Psoas muscle (tissue), 8 donors: ENCODE data around the gene EIF5AL1. TPM values are rescaled to one million over a fixed set of nuclear protein-coding genes. Genes with fewer than 3 reads are reported as not detected.

Experiments used
- ATAC-seq, 4 donors: fragments of 200-7000 bp; cut with Tn5 transposase; one replicate each; pipeline ENCODE4 v1.9.1; 2020; ENCODE audit warnings: moderate library complexity in 3 of 4, mild to moderate bottlenecking in 2 of 4
- DNase-seq, 2 donors: peaks; one replicate each; pipeline ENCODE4 v3.0.0-alpha.2; 2020
- H3K27ac ChIP-seq: fragments of 200-600 bp; one replicate; pipeline ENCODE4 v1.8.0; 2022
- H3K27me3 ChIP-seq, 3 donors: fragments of 200-600 bp in 1 of 3; one replicate each; pipeline versions ENCODE4 v1.6.1 to v1.8.0; 2013 to 2022; ENCODE audit warnings: low read length in 2 of 3, mild to moderate bottlenecking in 2 of 3, moderate library complexity in 1 of 3; ENCODE audit not compliant: insufficient read depth in 3 of 3
- H3K36me3 ChIP-seq, 2 donors: fragments of 200-600 bp in 1 of 2; one replicate each; pipeline versions ENCODE4 v1.6.1 to v1.8.0; 2013 to 2022; ENCODE audit warnings: low read depth in 1 of 2, mild to moderate bottlenecking in 1 of 2, moderate library complexity in 1 of 2; ENCODE audit not compliant: insufficient read depth in 1 of 2
- H3K4me1 ChIP-seq: fragments of 200-600 bp; one replicate; pipeline ENCODE4 v1.8.0; 2022
- H3K4me3 ChIP-seq: fragments of 200-600 bp; one replicate; pipeline ENCODE4 v1.8.0; 2022; ENCODE audit warnings: mild to moderate bottlenecking
- H3K9me3 ChIP-seq: fragments of 200-600 bp; one replicate; pipeline ENCODE4 v1.8.0; 2022
- CTCF ChIP-seq: fragments of 200-600 bp; IDR thresholded peaks from one replicate; pipeline ENCODE4 v1.8.0; 2022; ENCODE audit warnings: antibody characterized with exemption
- WGBS, 3 donors: extraction: QIAGEN DNeasy Blood & Tissue Kit; methylation state at CpG; one replicate each; pipeline versions ENCODE4 v1.1.6 to v1.1.7; 2013; 5-methylcytosine and 5-hydroxymethylcytosine counted together
- intact Hi-C, 2 donors: fragments of 100-400 bp; cut with DNase I; formaldehyde crosslinking; loops; one replicate each; pipeline versions ENCODE4 v1.11.0 to v1.14.2; 2022
- polyA plus RNA-seq, 3 donors: library from polyadenylated mRNA; stranded (reverse); fragments of 200-250 nt; gene quantifications; one replicate each; pipeline ENCODE4 v1.2.3, GENCODE V29; 2013
- total RNA-seq, 4 donors: library from RNA; stranded (reverse); fragmentation: NEBNext Ultra II Directional in 2 of 4; extraction: Animal tissue kit (Norgen Biotek cat#: 25700) in 2 of 4; gene quantifications; one replicate each; pipeline versions ENCODE4 v1.2.1 to v1.2.4, GENCODE V29; 2021 to 2023
- donor health status: healthy with polysubstance abuse.
- donor health status: DM: no; HTN: no; CAD: no; lungs with moderate emphysema.
- donor health status: Bipolar disorder and iron deficiency.
- donor health status: healthy.
- donor health status: DM: yes; HTN: yes; CAD: no.
- donor health status: DM: no; HTN: no; CAD: no.
- donor health status: DM: no; HTN: no; CAD: no.
- donor health status: DM: yes; HTN: yes; CAD: no.

The EIF5AL1 gene
- total and polyA plus RNA-seq, 7 donors, result 0.18 to 1.9 (median 0.90) TPM

- no peaks in the 10 kb centered on the region for H3K36me3 ChIP-seq
- H3K9me3 ChIP-seq, result no peaks in the 10 kb centered on the region
- H3K27me3 ChIP-seq, result no peaks in the 10 kb centered on the region
- peak in 3 of 4 donors; percentile 24 to 48 (median 46) for ATAC-seq
- peaks cover 3% of the 10 kb centered on the region for H3K4me1 ChIP-seq
- no peak for TF ChIP-seq CTCF
- intact Hi-C loops, result no loop called here
- DNase-seq, result no peak
- H3K27ac ChIP-seq, result no peak overlapping the region
- no peak overlapping the region for H3K4me3 ChIP-seq
- WGBS, 3 donors, result 39 to 61% (median 43%) methylated on average over 3 of the region's 3 CpGs
Measured at GRCh38 chr10:79492839-79493238, 19.5 kb upstream of the EIF5AL1 start.

- no peak for TF ChIP-seq CTCF
- ATAC-seq (no peak), DNase-seq (no peak)
- intact Hi-C loops, result no loop called here
- no peaks in the 10 kb centered on the region for H3K36me3 ChIP-seq
- no peak overlapping the region for H3K27ac ChIP-seq
- H3K4me1 ChIP-seq, result no peaks in the 10 kb centered on the region
- WGBS, 3 donors, result 70 to 76% (median 71%) methylated on average over 1 of the region's 1 CpG
- no peak overlapping the region for H3K4me3 ChIP-seq
- no peaks in the 10 kb centered on the region for H3K27me3 ChIP-seq
- no peaks in the 10 kb centered on the region for H3K9me3 ChIP-seq
Measured at GRCh38 chr10:79493806-79494205, 18.5 kb upstream of the EIF5AL1 start.

- DNase-seq, result no peak
- Histone ChIP-seq H3K27ac (no peak overlapping the region), H3K4me1 (no peaks in the 10 kb centered on the region), H3K4me3 (no peak overlapping the region), H3K9me3 (no peaks in the 10 kb centered on the region), H3K36me3 (no peaks in the 10 kb centered on the region), H3K27me3 (no peaks in the 10 kb centered on the region)
- WGBS, 3 donors, result 67 to 76% (median 73%) methylated on average over 17 of the region's 17 CpGs
- no peak for TF ChIP-seq CTCF
- no peak for ATAC-seq
- intact Hi-C loops, result no loop called here
Measured at GRCh38 chr10:79494871-79495705, 17.2 kb upstream of the EIF5AL1 start.

- no peaks in the 10 kb centered on the region for H3K36me3 ChIP-seq
- H3K4me1 ChIP-seq, result no peaks in the 10 kb centered on the region
- no peaks in the 10 kb centered on the region for H3K9me3 ChIP-seq
- ATAC-seq (no peak), DNase-seq (no peak)
- H3K27ac ChIP-seq, result no peak overlapping the region
- no peak for TF ChIP-seq CTCF
- WGBS, 3 donors, result 83 to 87% (median 84%) methylated on average over 6 of the region's 6 CpGs
- H3K27me3 ChIP-seq, result no peaks in the 10 kb centered on the region
- intact Hi-C loops, result no loop called here
- H3K4me3 ChIP-seq, result no peak overlapping the region
Measured at GRCh38 chr10:79495791-79496190, 16.5 kb upstream of the EIF5AL1 start.

- 48 to 71% (median 61%) methylated on average over 4 of the region's 4 CpGs for WGBS, 3 donors
- intact Hi-C loops, result no loop called here
- Histone ChIP-seq H3K36me3 (no peaks in the 10 kb centered on the region), H3K4me1 (no peaks in the 10 kb centered on the region), H3K27me3 (no peaks in the 10 kb centered on the region), H3K4me3 (no peak overlapping the region), H3K9me3 (no peaks in the 10 kb centered on the region), H3K27ac (no peak overlapping the region)
- no peak for ATAC-seq
- DNase-seq, result no peak
- no peak for TF ChIP-seq CTCF
Measured at GRCh38 chr10:79496896-79497295, 15.4 kb upstream of the EIF5AL1 start.
